ENCODE measurements around the gene ALDH4A1.

The ALDH4A1 gene

DNA sequence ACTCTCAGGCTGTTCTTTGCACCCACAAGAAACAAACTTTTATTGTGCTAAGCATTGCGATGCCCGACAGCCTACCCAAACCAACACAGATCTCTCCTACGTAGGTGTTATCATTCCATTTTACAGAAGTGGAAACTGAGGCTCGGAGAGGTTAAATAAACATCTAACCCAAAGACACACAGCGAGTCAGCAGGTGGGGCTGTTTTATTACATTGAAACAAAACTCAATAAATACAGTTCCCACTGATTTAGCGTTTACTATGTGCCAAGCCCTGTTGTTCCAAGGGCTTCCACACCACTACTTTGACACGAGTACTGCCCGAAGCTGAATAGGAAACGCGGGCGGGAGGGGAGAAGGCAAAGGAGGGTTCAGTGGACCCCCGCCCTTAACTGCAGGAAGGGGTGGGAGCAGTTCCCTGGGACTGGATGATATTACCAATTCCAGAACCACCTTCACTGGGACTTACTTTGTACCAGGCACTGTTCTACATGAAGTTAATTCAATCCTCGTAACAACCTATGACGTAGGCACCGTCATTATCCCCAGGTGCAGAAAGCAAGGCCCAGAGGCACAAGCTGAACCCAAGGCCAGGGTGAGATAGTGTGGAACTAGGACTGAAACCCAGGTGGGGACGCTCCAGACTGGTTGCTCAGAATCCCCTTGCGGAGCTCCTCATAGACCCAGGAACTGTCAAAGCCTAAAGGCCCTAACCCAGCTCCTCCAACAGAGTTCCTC, 19.3 kb upstream of the ALDH4A1 start:
- WGBS, 2 donors (ENCODE audit: extremely low coverage in 2 of 2, insufficient read length in 2 of 2, insufficient replicate concordance in 1 of 2) = no CpG with 5 or more reads among the region's 17 CpGs
- H3K9me3 ChIP-seq (replicated peaks in 1 of 2; ENCODE audit: control insufficient read depth in 2 of 2, insufficient read depth in 1 of 2, low read depth in 1 of 2, low read length in 2 of 2) = no peaks in the 10 kb centered on the region
- no peaks in the 10 kb centered on the region for H3K79me1 ChIP-seq (ENCODE audit: low read depth, low read length)
- no peak overlapping the region for H4K91ac ChIP-seq (ENCODE audit: low read depth, low read length, poor library complexity)
- peak overlapping the region; percentile 51 for H2BK12ac ChIP-seq (ENCODE audit: low read length)
- H3K27me3 ChIP-seq (ENCODE audit: control insufficient read depth in 3 of 3, insufficient read depth in 3 of 3, low read depth in 1 of 3, low read length in 3 of 3) = no peaks in the 10 kb centered on the region
- no peak overlapping the region for H3K4me2 ChIP-seq (ENCODE audit: insufficient read depth, low read length, poor library complexity, severe bottlenecking)
- no peak for DNase-seq (ENCODE audit: low spot score)
- no peak overlapping the region for H4K8ac ChIP-seq (ENCODE audit: low read depth, low read length)
- H3K18ac ChIP-seq (ENCODE audit: low read length) = peak overlapping the region; percentile 49
- H2BK15ac ChIP-seq (ENCODE audit: low read length) = peak overlapping the region; percentile 46
- peak overlapping the region; percentile 69 for H2AK5ac ChIP-seq (ENCODE audit: low read depth, low read length)
- peak overlapping the region; percentile 90 for H2AFZ ChIP-seq (ENCODE audit: low read length)
- H2BK5ac ChIP-seq (ENCODE audit: low read length) = no peak overlapping the region
- peaks cover 0 to 2% of the 10 kb centered on the region in 2 donors for H3K36me3 ChIP-seq (replicated peaks in 1 of 2; ENCODE audit: control insufficient read depth in 2 of 2, insufficient read depth in 2 of 2, low read length in 2 of 2)
- no peak overlapping the region for H3K9ac ChIP-seq (ENCODE audit: low read depth, low read length, poor library complexity)
- peaks cover 33 to 35% of the 10 kb centered on the region in 2 donors for H3K4me1 ChIP-seq (ENCODE audit: control insufficient read depth in 2 of 2, insufficient read depth in 1 of 2, low read depth in 1 of 2, low read length in 2 of 2)
- no peak overlapping the region for H2BK120ac ChIP-seq (ENCODE audit: low read depth, low read length)
- H3K23ac ChIP-seq (ENCODE audit: low read depth, low read length, poor library complexity) = peak overlapping the region; percentile 15
- H3K14ac ChIP-seq (ENCODE audit: low read length) = no peak overlapping the region
- no peak overlapping the region for H3K27ac ChIP-seq (replicated peaks; ENCODE audit: low read length)
- H3K4me3 ChIP-seq (ENCODE audit: low read length in 2 of 2) = no peak overlapping the region
- H3K4ac ChIP-seq (ENCODE audit: low read length) = no peak overlapping the region

DNA sequence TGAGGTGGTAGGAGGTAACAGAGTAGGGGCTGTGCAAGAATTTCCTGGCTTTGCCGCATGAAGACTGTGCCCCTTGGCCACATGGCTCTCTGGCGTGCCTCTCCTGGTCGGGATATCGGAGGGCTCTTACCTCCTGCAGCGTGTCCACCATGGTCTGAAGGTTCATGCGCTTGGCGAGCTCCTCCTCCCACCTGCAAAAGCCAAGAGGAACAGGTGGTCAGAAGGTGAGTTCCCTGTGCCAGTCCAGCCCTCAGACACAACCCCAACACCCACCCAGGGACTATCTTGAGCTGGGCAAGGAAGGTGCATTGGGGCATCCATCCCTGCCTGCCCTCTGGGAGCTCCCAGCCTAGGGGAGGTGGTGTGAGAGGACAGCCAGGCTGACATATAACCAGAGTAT, 18.6 kb upstream of the ALDH4A1 start:
- no peaks in the 10 kb centered on the region for H3K79me1 ChIP-seq (ENCODE audit: low read depth, low read length)
- H3K23ac ChIP-seq (ENCODE audit: low read depth, low read length, poor library complexity) = peak overlapping the region; percentile 15
- peaks cover 2 to 3% of the 10 kb centered on the region in 2 donors for H3K36me3 ChIP-seq (replicated peaks in 1 of 2; ENCODE audit: control insufficient read depth in 2 of 2, insufficient read depth in 2 of 2, low read length in 2 of 2)
- H3K18ac ChIP-seq (ENCODE audit: low read length) = peak overlapping the region; percentile 32
- peak overlapping the region; percentile 16 for H4K91ac ChIP-seq (ENCODE audit: low read depth, low read length, poor library complexity)
- peak overlapping the region; percentile 0 for H2BK5ac ChIP-seq (ENCODE audit: low read length)
- peak overlapping the region; percentile 5 for H3K14ac ChIP-seq (ENCODE audit: low read length)
- H3K4ac ChIP-seq (ENCODE audit: low read length) = no peak overlapping the region
- peak overlapping the region; percentile 12 for H2AK5ac ChIP-seq (ENCODE audit: low read depth, low read length)
- H2BK15ac ChIP-seq (ENCODE audit: low read length) = peak overlapping the region; percentile 9
- H3K27me3 ChIP-seq (ENCODE audit: control insufficient read depth in 3 of 3, insufficient read depth in 3 of 3, low read depth in 1 of 3, low read length in 3 of 3) = no peaks in the 10 kb centered on the region
- no peak overlapping the region for H3K27ac ChIP-seq (replicated peaks; ENCODE audit: low read length)
- H2BK120ac ChIP-seq (ENCODE audit: low read depth, low read length) = no peak overlapping the region
- WGBS, 2 donors (ENCODE audit: extremely low coverage in 2 of 2, insufficient read length in 2 of 2, insufficient replicate concordance in 1 of 2) = no CpG with 5 or more reads among the region's 7 CpGs
- DNase-seq (ENCODE audit: low spot score) = no peak
- no peak overlapping the region for H2AFZ ChIP-seq (ENCODE audit: low read length)
- peak overlapping the region; percentile 17 for H2BK12ac ChIP-seq (ENCODE audit: low read length)
- H3K4me1 ChIP-seq (ENCODE audit: control insufficient read depth in 2 of 2, insufficient read depth in 1 of 2, low read depth in 1 of 2, low read length in 2 of 2) = peaks cover 27 to 32% of the 10 kb centered on the region in 2 donors
- peak overlapping the region in 1 of 2 donors; percentile 13 for H3K4me3 ChIP-seq (ENCODE audit: low read length in 2 of 2)
- H4K8ac ChIP-seq (ENCODE audit: low read depth, low read length) = no peak overlapping the region
- no peak overlapping the region for H3K9ac ChIP-seq (ENCODE audit: low read depth, low read length, poor library complexity)
- H3K9me3 ChIP-seq (replicated peaks in 1 of 2; ENCODE audit: control insufficient read depth in 2 of 2, insufficient read depth in 1 of 2, low read depth in 1 of 2, low read length in 2 of 2) = no peaks in the 10 kb centered on the region
- no peak overlapping the region for H3K4me2 ChIP-seq (ENCODE audit: insufficient read depth, low read length, poor library complexity, severe bottlenecking)

DNA sequence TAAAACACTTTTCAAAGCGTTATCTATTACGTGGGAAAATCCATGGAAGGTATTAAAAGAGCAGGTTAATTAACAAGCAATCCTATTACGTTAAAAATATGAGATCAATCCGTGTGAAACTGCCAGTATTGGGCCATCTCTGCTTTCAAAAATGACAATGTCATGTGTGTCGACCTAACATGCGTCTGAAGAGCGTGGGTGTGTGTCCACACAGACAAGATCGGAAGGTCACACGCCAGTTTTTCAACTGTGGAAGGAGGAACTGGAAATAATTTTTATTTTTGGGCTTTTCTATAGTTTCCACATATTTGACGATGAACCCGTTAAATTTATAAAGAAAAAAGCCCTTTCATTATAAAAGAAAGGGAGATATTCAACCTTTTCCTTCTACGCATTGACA, 17.6 kb upstream of the ALDH4A1 start:
- H2BK15ac ChIP-seq (ENCODE audit: low read length) = peak overlapping the region; percentile 33
- no peak overlapping the region for H3K18ac ChIP-seq (ENCODE audit: low read length)
- WGBS, 2 donors (ENCODE audit: extremely low coverage in 2 of 2, insufficient read length in 2 of 2, insufficient replicate concordance in 1 of 2) = no CpG with 5 or more reads among the region's 12 CpGs
- H2BK12ac ChIP-seq (ENCODE audit: low read length) = peak overlapping the region; percentile 48
- no peak overlapping the region for H3K9ac ChIP-seq (ENCODE audit: low read depth, low read length, poor library complexity)
- no peak overlapping the region for H3K4ac ChIP-seq (ENCODE audit: low read length)
- H3K4me2 ChIP-seq (ENCODE audit: insufficient read depth, low read length, poor library complexity, severe bottlenecking) = no peak overlapping the region
- H2BK120ac ChIP-seq (ENCODE audit: low read depth, low read length) = no peak overlapping the region
- H3K27me3 ChIP-seq (ENCODE audit: control insufficient read depth in 3 of 3, insufficient read depth in 3 of 3, low read depth in 1 of 3, low read length in 3 of 3) = no peaks in the 10 kb centered on the region
- H4K8ac ChIP-seq (ENCODE audit: low read depth, low read length) = no peak overlapping the region
- DNase-seq (ENCODE audit: low spot score) = no peak
- no peaks in the 10 kb centered on the region for H3K9me3 ChIP-seq (replicated peaks in 1 of 2; ENCODE audit: control insufficient read depth in 2 of 2, insufficient read depth in 1 of 2, low read depth in 1 of 2, low read length in 2 of 2)
- H3K36me3 ChIP-seq (replicated peaks in 1 of 2; ENCODE audit: control insufficient read depth in 2 of 2, insufficient read depth in 2 of 2, low read length in 2 of 2) = peaks cover 2 to 8% of the 10 kb centered on the region in 2 donors
- peak overlapping the region; percentile 65 for H2AK5ac ChIP-seq (ENCODE audit: low read depth, low read length)
- no peak overlapping the region for H3K27ac ChIP-seq (replicated peaks; ENCODE audit: low read length)
- no peak overlapping the region for H4K91ac ChIP-seq (ENCODE audit: low read depth, low read length, poor library complexity)
- H2BK5ac ChIP-seq (ENCODE audit: low read length) = no peak overlapping the region
- H3K14ac ChIP-seq (ENCODE audit: low read length) = no peak overlapping the region
- no peak overlapping the region for H2AFZ ChIP-seq (ENCODE audit: low read length)
- no peak overlapping the region for H3K4me3 ChIP-seq (ENCODE audit: low read length in 2 of 2)
- H3K23ac ChIP-seq (ENCODE audit: low read depth, low read length, poor library complexity) = no peak overlapping the region
- H3K79me1 ChIP-seq (ENCODE audit: low read depth, low read length) = no peaks in the 10 kb centered on the region
- H3K4me1 ChIP-seq (ENCODE audit: control insufficient read depth in 2 of 2, insufficient read depth in 1 of 2, low read depth in 1 of 2, low read length in 2 of 2) = peaks cover 27 to 32% of the 10 kb centered on the region in 2 donors

DNA sequence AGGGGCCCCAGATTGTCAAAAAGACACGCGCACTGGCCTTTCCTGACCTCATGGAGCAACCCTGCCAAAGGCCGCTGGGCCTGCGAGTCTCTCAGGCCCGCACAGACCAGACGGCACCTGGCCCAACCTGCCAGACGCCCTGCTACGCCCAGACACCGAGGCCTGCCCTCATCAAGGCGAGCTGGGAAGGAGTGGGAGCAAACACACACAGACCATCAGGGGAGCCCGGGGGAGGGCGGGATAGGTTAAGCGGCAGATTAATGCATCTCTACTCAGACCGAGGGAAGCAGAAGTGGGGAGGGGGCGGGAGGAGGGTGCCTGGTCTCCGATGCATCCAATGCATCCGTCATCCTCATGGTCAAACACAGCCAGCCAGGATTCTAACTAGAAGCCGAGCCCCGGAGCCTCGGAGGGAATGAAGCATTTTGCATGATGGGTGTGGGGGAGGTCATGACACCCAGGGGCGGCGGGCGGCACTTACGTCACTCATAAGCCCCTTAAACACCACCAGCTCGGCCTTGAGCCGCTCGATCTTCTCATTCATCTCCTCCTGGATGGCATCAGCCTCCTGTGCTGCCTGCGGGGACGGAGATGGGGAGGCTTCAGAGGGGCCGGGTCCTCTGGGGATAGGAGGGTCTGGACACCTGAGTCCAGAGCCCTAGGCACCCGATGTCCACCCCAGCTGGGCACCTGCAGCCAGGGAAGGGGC, 17.0 kb upstream of the ALDH4A1 start:
- no peak overlapping the region for H3K4ac ChIP-seq (ENCODE audit: low read length)
- H3K14ac ChIP-seq (ENCODE audit: low read length) = no peak overlapping the region
- H4K8ac ChIP-seq (ENCODE audit: low read depth, low read length) = no peak overlapping the region
- H2AK5ac ChIP-seq (ENCODE audit: low read depth, low read length) = peak overlapping the region; percentile 65
- H3K27me3 ChIP-seq (ENCODE audit: control insufficient read depth in 3 of 3, insufficient read depth in 3 of 3, low read depth in 1 of 3, low read length in 3 of 3) = no peaks in the 10 kb centered on the region
- H3K4me2 ChIP-seq (ENCODE audit: insufficient read depth, low read length, poor library complexity, severe bottlenecking) = no peak overlapping the region
- peak overlapping the region; percentile 75 for H3K18ac ChIP-seq (ENCODE audit: low read length)
- peak overlapping the region; percentile 40 for H2BK15ac ChIP-seq (ENCODE audit: low read length)
- H3K27ac ChIP-seq (replicated peaks; ENCODE audit: low read length) = no peak overlapping the region
- WGBS, 2 donors (ENCODE audit: extremely low coverage in 2 of 2, insufficient read length in 2 of 2, insufficient replicate concordance in 1 of 2) = no CpG with 5 or more reads among the region's 31 CpGs
- H3K79me1 ChIP-seq (ENCODE audit: low read depth, low read length) = no peaks in the 10 kb centered on the region
- no peak overlapping the region for H3K4me3 ChIP-seq (ENCODE audit: low read length in 2 of 2)
- H3K36me3 ChIP-seq (replicated peaks in 1 of 2; ENCODE audit: control insufficient read depth in 2 of 2, insufficient read depth in 2 of 2, low read length in 2 of 2) = peaks cover 2 to 8% of the 10 kb centered on the region in 2 donors
- peak overlapping the region; percentile 48 for H2BK12ac ChIP-seq (ENCODE audit: low read length)
- no peak overlapping the region for H2AFZ ChIP-seq (ENCODE audit: low read length)
- H4K91ac ChIP-seq (ENCODE audit: low read depth, low read length, poor library complexity) = no peak overlapping the region
- DNase-seq (ENCODE audit: low spot score) = no peak
- no peak overlapping the region for H2BK120ac ChIP-seq (ENCODE audit: low read depth, low read length)
- H3K23ac ChIP-seq (ENCODE audit: low read depth, low read length, poor library complexity) = peak overlapping the region; percentile 23
- H3K9me3 ChIP-seq (replicated peaks in 1 of 2; ENCODE audit: control insufficient read depth in 2 of 2, insufficient read depth in 1 of 2, low read depth in 1 of 2, low read length in 2 of 2) = no peaks in the 10 kb centered on the region
- H3K9ac ChIP-seq (ENCODE audit: low read depth, low read length, poor library complexity) = peak overlapping the region; percentile 81
- peak overlapping the region; percentile 10 for H2BK5ac ChIP-seq (ENCODE audit: low read length)
- H3K4me1 ChIP-seq (ENCODE audit: control insufficient read depth in 2 of 2, insufficient read depth in 1 of 2, low read depth in 1 of 2, low read length in 2 of 2) = peaks cover 26 to 29% of the 10 kb centered on the region in 2 donors
